T-helper 1 cell treated with Interleukin-12 subunit alpha and Interleukin-12 subunit beta and Interleukin-4 antibody, amounts not matched to agents 30 μg/mL and 1 μg/mL, for 36 hours (primary cell): Measurements from ENCODE around the gene FRRS1.
"Not testable (repeated sequence)": the region's sequence is repeated elsewhere in the genome, so short reads cannot be mapped to it uniquely, and the experiment has no call there.

Source experiments
- H3K27ac Mint-ChIP-seq: one replicate; pipeline ENCODE4 v1.8.0; 2021; ENCODE audit warnings: mild to moderate bottlenecking, mixed read lengths
- H3K27me3 Mint-ChIP-seq: one replicate; pipeline ENCODE4 v1.8.0; 2021; ENCODE audit warnings: low read depth, mixed read lengths
- H3K36me3 Mint-ChIP-seq: one replicate; pipeline ENCODE4 v1.8.0; 2021; ENCODE audit warnings: low read depth, mixed read lengths
- H3K4me1 Mint-ChIP-seq: one replicate; pipeline ENCODE4 v1.8.0; 2021; ENCODE audit warnings: low read depth, mixed read lengths
- H3K4me3 Mint-ChIP-seq: one replicate; pipeline ENCODE4 v1.8.0; 2021; ENCODE audit warnings: mild to moderate bottlenecking, moderate library complexity, mixed read lengths
- H3K9me3 Mint-ChIP-seq: one replicate; pipeline ENCODE4 v1.8.0; 2021; ENCODE audit warnings: mixed read lengths

The FRRS1 gene

GRCh38 chr1:99782397-99782796, 16.0 kb upstream of the FRRS1 start:
- Mint-ChIP-seq H3K36me3 (no peaks in the 10 kb centered on the region), H3K4me1 (peaks cover 15% of the 10 kb centered on the region), H3K27ac (no peak overlapping the region), H3K9me3 (no peaks in the 10 kb centered on the region), H3K4me3 (no peak overlapping the region), H3K27me3 (peaks cover 68% of the 10 kb centered on the region)

DNA sequence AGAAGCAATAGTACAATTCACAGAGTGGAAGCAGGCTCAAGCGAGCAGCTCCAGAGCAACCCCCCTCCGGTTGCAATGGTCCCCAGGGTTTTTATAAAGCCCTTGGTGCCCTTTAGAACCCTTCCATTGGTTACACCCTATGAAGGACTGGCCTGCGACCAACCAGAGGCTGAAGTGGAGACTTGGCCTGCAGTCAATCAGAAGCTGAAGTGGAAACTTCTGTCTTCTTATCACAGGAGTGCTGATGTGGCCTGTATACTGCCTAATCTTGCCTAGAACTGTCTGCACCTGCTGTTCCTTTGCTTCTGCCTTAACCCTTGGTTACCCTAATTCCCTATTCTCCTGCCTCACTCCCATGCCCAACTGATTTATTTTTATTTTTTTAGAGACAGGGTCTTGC, 15.4 kb upstream of the FRRS1 start:
- Mint-ChIP-seq H3K27me3 (peaks cover 65% of the 10 kb centered on the region), H3K27ac (no peak overlapping the region), H3K9me3 (no peaks in the 10 kb centered on the region), H3K36me3 (no peaks in the 10 kb centered on the region), H3K4me3 (no peak overlapping the region), H3K4me1 (peaks cover 11% of the 10 kb centered on the region)

- Mint-ChIP-seq H3K27me3 (peaks cover 63% of the 10 kb centered on the region), H3K4me1 (no peaks in the 10 kb centered on the region)
Observed at GRCh38 chr1:99777752-99778151, 11.3 kb upstream of the FRRS1 start.

GRCh38 chr1:99776120-99776519, 9.7 kb upstream of the FRRS1 start:
- no peaks in the 10 kb centered on the region for H3K4me1 Mint-ChIP-seq
- H3K9me3 Mint-ChIP-seq = no peaks in the 10 kb centered on the region
- peaks cover 55% of the 10 kb centered on the region for H3K27me3 Mint-ChIP-seq
- no peaks in the 10 kb centered on the region for H3K36me3 Mint-ChIP-seq
- no peak overlapping the region for H3K27ac Mint-ChIP-seq
- H3K4me3 Mint-ChIP-seq = no peak overlapping the region

More at GRCh38 chr1:99777752-99778151, 11.3 kb upstream of the FRRS1 start:
- H3K27ac Mint-ChIP-seq = no peak overlapping the region
- H3K36me3 Mint-ChIP-seq = no peaks in the 10 kb centered on the region
- H3K9me3 Mint-ChIP-seq = no peaks in the 10 kb centered on the region
- H3K4me3 Mint-ChIP-seq = no peak overlapping the region

DNA sequence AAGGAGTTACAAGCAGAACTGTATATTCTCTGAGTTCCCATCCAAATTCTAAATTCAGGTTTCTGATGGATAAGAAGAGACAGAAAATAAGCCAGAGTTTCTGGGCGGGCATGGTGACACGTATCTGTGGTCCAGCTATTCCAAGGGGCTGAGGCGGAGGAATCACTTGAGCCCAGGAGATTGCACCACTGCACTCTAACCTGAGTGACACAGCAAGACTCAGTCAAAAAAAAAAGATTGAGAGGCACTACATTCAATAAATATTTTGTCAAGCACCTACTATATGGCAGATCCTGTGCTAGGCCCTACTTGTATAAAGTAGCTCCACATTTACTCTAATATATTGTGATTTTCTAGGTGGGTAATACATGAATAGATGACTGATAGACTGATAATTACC, 6.4 kb upstream of the FRRS1 start:
- Mint-ChIP-seq H3K27me3 (peaks cover 60% of the 10 kb centered on the region), H3K4me3 (no peak overlapping the region), H3K9me3 (no peaks in the 10 kb centered on the region), H3K4me1 (no peaks in the 10 kb centered on the region), H3K27ac (no peak overlapping the region), H3K36me3 (no peaks in the 10 kb centered on the region)

- Mint-ChIP-seq H3K4me3 (no peak overlapping the region), H3K4me1 (peaks cover 2% of the 10 kb centered on the region), H3K9me3 (no peaks in the 10 kb centered on the region), H3K27ac (no peak overlapping the region), H3K36me3 (no peaks in the 10 kb centered on the region), H3K27me3 (peaks cover 60% of the 10 kb centered on the region)
Observed at GRCh38 chr1:99771513-99771918, 5.1 kb upstream of the FRRS1 start.

DNA sequence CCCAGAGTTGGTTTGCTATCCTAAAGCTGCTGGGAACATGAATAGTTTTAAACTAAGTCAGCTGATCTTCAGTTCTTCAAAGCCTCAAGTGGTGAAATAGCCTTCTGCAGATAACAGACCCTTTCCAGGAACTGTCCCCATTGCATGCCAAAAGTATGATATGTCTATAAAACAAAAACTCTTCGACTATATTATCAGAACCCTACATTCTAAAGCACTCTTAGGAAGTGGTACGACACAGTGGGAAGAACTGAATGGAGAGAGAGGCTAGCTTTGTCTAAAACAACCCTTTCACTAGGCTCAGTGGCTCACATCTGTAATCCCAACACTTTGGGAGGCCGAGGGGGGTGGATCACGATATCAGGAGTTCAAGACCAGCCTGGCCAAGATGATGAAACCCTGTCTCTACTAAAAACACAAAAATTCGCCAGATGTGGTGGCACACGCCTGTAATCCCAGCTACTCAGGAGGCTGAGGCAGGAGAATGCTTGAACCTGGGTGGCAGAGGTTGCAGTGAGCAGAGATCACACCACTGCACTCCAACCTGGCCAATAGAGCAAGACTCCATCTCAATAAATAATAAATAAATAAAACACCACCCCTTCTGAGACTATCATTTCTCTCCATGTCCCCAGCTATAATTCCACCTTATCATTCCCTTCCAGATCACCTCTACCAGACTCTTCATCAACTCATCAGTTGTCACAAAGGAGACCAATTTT, 2.2 kb upstream of the FRRS1 start:
- peaks cover 61% of the 10 kb centered on the region for H3K27me3 Mint-ChIP-seq
- no peaks in the 10 kb centered on the region for H3K9me3 Mint-ChIP-seq
- peaks cover 6% of the 10 kb centered on the region for H3K4me1 Mint-ChIP-seq
- H3K27ac Mint-ChIP-seq = no peak overlapping the region
- no peaks in the 10 kb centered on the region for H3K36me3 Mint-ChIP-seq
- no peak overlapping the region for H3K4me3 Mint-ChIP-seq

DNA sequence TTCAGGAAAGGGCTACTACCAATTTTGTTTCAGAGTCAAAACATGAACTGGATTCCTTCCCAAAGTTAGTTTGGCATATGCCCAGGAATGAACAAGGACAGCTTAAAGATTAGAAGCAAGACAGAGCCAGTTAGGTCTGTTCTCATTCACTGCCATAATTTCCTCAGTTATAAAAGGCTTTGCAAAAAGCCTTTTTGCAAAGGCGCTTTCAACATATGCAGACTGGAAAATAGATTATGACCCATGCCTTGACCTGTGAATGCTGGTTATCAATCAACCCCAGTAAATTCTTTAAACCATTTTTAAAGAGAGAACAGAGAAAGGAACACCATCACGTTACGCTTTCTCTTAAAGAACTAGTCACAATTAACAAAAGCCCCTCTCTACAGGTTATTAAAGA, 1.7 kb upstream of the FRRS1 start:
- peaks cover 56% of the 10 kb centered on the region for H3K27me3 Mint-ChIP-seq
- peaks cover 6% of the 10 kb centered on the region for H3K4me1 Mint-ChIP-seq
- H3K36me3 Mint-ChIP-seq = no peaks in the 10 kb centered on the region
- no peak overlapping the region for H3K4me3 Mint-ChIP-seq
- no peaks in the 10 kb centered on the region for H3K9me3 Mint-ChIP-seq
- no peak overlapping the region for H3K27ac Mint-ChIP-seq

GRCh38 chr1:99764909-99765308, 1.5 kb downstream of the FRRS1 start:
- peaks cover 57% of the 10 kb centered on the region for H3K27me3 Mint-ChIP-seq
- no peaks in the 10 kb centered on the region for H3K36me3 Mint-ChIP-seq
- peaks cover 6% of the 10 kb centered on the region for H3K4me1 Mint-ChIP-seq
- H3K9me3 Mint-ChIP-seq = no peaks in the 10 kb centered on the region
- no peak overlapping the region for H3K4me3 Mint-ChIP-seq
- H3K27ac Mint-ChIP-seq = no peak overlapping the region

DNA sequence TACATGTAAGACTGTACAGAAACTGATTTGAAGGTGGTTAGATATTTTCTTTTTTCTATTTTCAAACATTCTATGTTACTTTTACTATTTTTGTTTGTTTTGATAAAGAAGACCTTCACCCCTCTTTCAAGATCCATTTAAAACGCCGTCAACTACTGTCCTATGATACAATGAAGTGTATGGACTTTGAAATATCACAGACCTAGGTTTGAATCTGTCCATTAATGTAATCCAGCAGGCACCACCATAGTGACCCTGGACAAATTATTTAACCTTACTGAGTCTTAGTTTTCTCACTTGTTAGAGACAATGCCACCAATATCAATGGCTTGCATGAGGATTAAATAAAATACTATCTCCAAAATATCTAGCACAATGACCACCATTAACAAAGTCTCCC, 2.0 kb downstream of the FRRS1 start:
- Mint-ChIP-seq H3K4me1 (peaks cover 6% of the 10 kb centered on the region), H3K27ac (no peak overlapping the region), H3K27me3 (peaks cover 52% of the 10 kb centered on the region), H3K4me3 (no peak overlapping the region), H3K9me3 (no peaks in the 10 kb centered on the region), H3K36me3 (no peaks in the 10 kb centered on the region)

- peaks cover 6% of the 10 kb centered on the region for H3K4me1 Mint-ChIP-seq
- no peak overlapping the region for H3K4me3 Mint-ChIP-seq
- H3K27ac Mint-ChIP-seq = no peak overlapping the region
- H3K9me3 Mint-ChIP-seq = no peaks in the 10 kb centered on the region
- H3K27me3 Mint-ChIP-seq = peaks cover 50% of the 10 kb centered on the region
- no peaks in the 10 kb centered on the region for H3K36me3 Mint-ChIP-seq
Observed at GRCh38 chr1:99763956-99764355, 2.5 kb downstream of the FRRS1 start.

GRCh38 chr1:99761774-99762173, 4.7 kb downstream of the FRRS1 start:
- H3K4me1 Mint-ChIP-seq = peaks cover 12% of the 10 kb centered on the region
- no peaks in the 10 kb centered on the region for H3K9me3 Mint-ChIP-seq
- no peaks in the 10 kb centered on the region for H3K36me3 Mint-ChIP-seq
- H3K4me3 Mint-ChIP-seq = no peak overlapping the region
- no peak overlapping the region for H3K27ac Mint-ChIP-seq
- H3K27me3 Mint-ChIP-seq = peaks cover 36% of the 10 kb centered on the region

DNA sequence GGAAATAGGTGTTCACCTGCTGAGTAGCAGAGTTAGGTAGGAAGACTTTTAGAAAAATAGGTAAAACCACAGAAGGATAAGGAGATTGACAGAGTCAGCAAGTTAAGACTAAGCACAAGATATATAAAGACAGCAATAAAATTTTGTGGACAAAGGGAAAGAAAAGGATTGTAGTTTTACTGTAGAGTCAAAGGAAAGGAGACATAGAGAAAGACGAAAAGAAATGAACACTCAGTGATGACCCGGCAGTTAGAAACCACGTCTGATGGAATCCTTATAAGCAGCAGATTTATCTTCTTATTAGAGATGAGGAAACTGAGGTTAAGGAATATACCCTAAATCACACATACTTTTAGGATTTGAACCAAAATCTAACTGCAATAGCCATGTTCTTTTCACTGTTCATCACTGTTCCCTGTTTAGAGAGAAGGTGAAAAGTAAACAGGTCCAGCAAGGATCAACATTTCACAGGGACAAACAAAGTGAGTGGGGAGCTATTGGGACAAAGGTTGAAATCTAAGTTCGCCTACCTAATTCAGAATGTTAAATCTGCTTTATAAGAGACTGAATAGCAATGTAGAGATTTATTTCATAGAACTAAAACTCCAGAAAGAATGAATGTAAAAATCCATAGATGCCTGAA, 6.8 kb downstream of the FRRS1 start:
- peaks cover 28% of the 10 kb centered on the region for H3K27me3 Mint-ChIP-seq
- H3K9me3 Mint-ChIP-seq = no peaks in the 10 kb centered on the region
- no peak overlapping the region for H3K27ac Mint-ChIP-seq
- peaks cover 6% of the 10 kb centered on the region for H3K4me1 Mint-ChIP-seq
- no peak overlapping the region for H3K4me3 Mint-ChIP-seq
- H3K36me3 Mint-ChIP-seq = no peaks in the 10 kb centered on the region

- not testable (repeated sequence) for H3K9me3 Mint-ChIP-seq, H3K27ac Mint-ChIP-seq, H3K4me3 Mint-ChIP-seq, H3K4me1 Mint-ChIP-seq, H3K36me3 Mint-ChIP-seq
- H3K27me3 Mint-ChIP-seq = peaks cover 28% of the 10 kb centered on the region
Observed at GRCh38 chr1:99758686-99759517, 7.5 kb downstream of the FRRS1 start.

DNA sequence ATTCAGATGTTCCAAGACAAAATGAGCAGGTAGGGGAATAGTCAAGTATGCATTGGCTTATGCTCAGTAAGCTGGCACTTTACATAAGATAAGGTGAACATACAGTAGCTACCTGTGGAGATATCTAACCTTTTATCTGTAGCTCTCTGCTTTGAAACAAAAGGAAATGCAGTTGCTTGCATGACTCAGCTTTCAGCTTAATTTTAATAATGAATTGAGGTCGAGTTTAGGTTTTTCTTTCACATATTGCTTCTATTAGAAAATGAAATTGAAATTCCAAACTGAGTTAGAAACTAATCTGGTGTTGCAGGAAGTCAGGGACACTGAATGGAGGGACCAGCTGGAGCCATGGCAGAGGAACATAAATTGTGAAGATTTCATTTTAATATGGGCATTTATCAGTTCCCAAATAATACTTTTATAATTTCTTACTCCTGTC, 8.3 kb downstream of the FRRS1 start:
- Mint-ChIP-seq H3K9me3 (no peaks in the 10 kb centered on the region), H3K4me1 (peaks cover 6% of the 10 kb centered on the region), H3K27ac (no peak overlapping the region), H3K36me3 (no peaks in the 10 kb centered on the region), H3K27me3 (peaks cover 27% of the 10 kb centered on the region), H3K4me3 (no peak overlapping the region)
